ENCODE results near the gene TSC22D2.

GRCh38 chr3:150515210-150515609 is 107.1 kb downstream of the TSC22D2 start:
- TF ChIP-seq CTCF (IDR thresholded peaks at IDR 0.05; ENCODE audit: insufficient read depth, low read length, poor library complexity, severe bottlenecking) (no peak), EZH2phosphoT487 (conservative IDR thresholded peaks at IDR 0.05; ENCODE audit: low read length) (no peak)
